Uterus (tissue), 4 donors: ENCODE data around the gene RACGAP1. TPM values are rescaled to one million over a fixed set of nuclear protein-coding genes. Genes with fewer than 3 reads are reported as not detected.
A peak's percentile ranks its signal among the peaks of the same experiment; 100 is the strongest.

ENCODE experiments used
- DNase-seq, 2 donors: peaks; one replicate each; pipeline ENCODE4 v3.0.0-alpha.2; 2019 to 2020
- H3K27ac ChIP-seq, 2 donors: fragments of 200-600 bp; sonication (generic); 1 replicate in 1 of 2; 2 replicates in 1 of 2; pipeline ENCODE4 v1.5.1; 2016 to 2018
- H3K27me3 ChIP-seq, 2 donors: fragments of 200-600 bp; sonication (generic); one replicate each; pipeline ENCODE4 v1.5.1; 2018 to 2019; ENCODE audit warnings: control low read depth in 1 of 2
- H3K36me3 ChIP-seq, 2 donors: fragments of 200-600 bp; sonication (generic); one replicate each; pipeline ENCODE4 v1.5.1; 2019; ENCODE audit warnings: control low read depth in 1 of 2
- H3K4me1 ChIP-seq, 2 donors: fragments of 200-600 bp; sonication (generic); one replicate each; pipeline ENCODE4 v1.5.1; 2018 to 2019; ENCODE audit warnings: control low read depth in 1 of 2
- H3K4me3 ChIP-seq, 2 donors: fragments of 200-600 bp; sonication (generic); 1 replicate in 1 of 2; 2 replicates in 1 of 2; pipeline ENCODE4 v1.5.1; 2018 to 2019; ENCODE audit warnings: mild to moderate bottlenecking in 1 of 2
- H3K9me3 ChIP-seq, 2 donors: fragments of 200-600 bp; sonication (generic); one replicate each; pipeline ENCODE4 v1.5.1; 2019; ENCODE audit warnings: control low read depth in 1 of 2
- CTCF ChIP-seq, 4 experiments: fragments of 200-600 bp in 2 of 4; fragments of 450-650 bp in 2 of 4; sonication (generic) in 2 of 4; IDR thresholded peaks; one replicate each; pipeline ENCODE4 v1.5.1; 2016 to 2019; ENCODE audit warnings: antibody characterized with exemption in 4 of 4, mild to moderate bottlenecking in 2 of 4, moderate library complexity in 1 of 4
- POLR2A ChIP-seq, 2 donors: fragments of 450-650 bp; IDR thresholded peaks; one replicate each; pipeline ENCODE4 v1.6.1; 2016; ENCODE audit warnings: antibody characterized with exemption in 2 of 2, mild to moderate bottlenecking in 1 of 2, moderate library complexity in 1 of 2
- intact Hi-C: fragments of 100-400 bp; cut with DNase I; formaldehyde crosslinking; loops from one replicate; pipeline ENCODE4 v1.15.1; 2023; ENCODE audit warnings: low total_unique reads
- total RNA-seq, 4 donors: library from RNA; depleted of rRNA in 3 of 4; stranded (reverse); fragments of >200 nt in 3 of 4; gene quantifications; one replicate each; pipeline versions ENCODE4 v1.1.0 to v1.2.4, GENCODE V29; 2014 to 2023
- donor health status: DM: yes; HTN: yes; CAD: no.

Gene RACGAP1
- total RNA-seq, 4 donors from 2014 or later, result 8.5 to 57.8 (median 9.3) TPM

DNA sequence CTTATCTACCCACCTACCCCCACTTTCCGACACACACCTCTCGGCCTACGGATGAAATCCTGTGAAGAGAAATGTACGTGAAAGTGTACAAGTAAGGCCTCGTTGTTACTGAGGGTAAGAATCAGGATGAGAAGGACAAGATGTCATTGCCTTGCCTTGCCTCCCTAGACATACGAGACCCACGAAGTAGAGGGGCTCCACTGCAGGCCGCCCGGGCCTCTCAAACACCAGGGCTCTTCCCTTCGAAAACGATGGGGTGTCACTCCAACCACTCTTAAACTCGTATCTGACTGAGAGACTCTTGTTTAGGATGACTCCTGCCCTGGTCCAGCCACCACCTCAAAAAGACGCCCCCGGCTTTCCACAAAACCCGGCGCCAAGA is 498 bp downstream of the RACGAP1 start:
- Histone ChIP-seq H3K27ac (peak overlapping the region; percentile 41 to 53), H3K27me3 (no peaks in the 10 kb centered on the region), H3K4me1 (no peaks in the 10 kb centered on the region), H3K4me3 (peak overlapping the region; percentile 53 to 82), H3K9me3 (no peaks in the 10 kb centered on the region), H3K36me3 (no peaks in the 10 kb centered on the region)
- TF ChIP-seq POLR2A (IDR thresholded peaks at IDR 0.05) (no peak), CTCF (IDR thresholded peaks at IDR 0.05) (no peak)
- DNase-seq, result no peak
- intact Hi-C loops, result no loop called here

GRCh38 chr12:50024227-50024626 is 1.1 kb downstream of the RACGAP1 start:
- Histone ChIP-seq H3K36me3 (no peaks in the 10 kb centered on the region), H3K9me3 (no peaks in the 10 kb centered on the region), H3K4me3 (no peak overlapping the region), H3K27me3 (no peaks in the 10 kb centered on the region), H3K4me1 (no peaks in the 10 kb centered on the region), H3K27ac (no peak overlapping the region)
- no peak for DNase-seq
- intact Hi-C loops, result no loop called here
- TF ChIP-seq POLR2A (IDR thresholded peaks at IDR 0.05) (no peak), CTCF (IDR thresholded peaks at IDR 0.05) (no peak)

DNA sequence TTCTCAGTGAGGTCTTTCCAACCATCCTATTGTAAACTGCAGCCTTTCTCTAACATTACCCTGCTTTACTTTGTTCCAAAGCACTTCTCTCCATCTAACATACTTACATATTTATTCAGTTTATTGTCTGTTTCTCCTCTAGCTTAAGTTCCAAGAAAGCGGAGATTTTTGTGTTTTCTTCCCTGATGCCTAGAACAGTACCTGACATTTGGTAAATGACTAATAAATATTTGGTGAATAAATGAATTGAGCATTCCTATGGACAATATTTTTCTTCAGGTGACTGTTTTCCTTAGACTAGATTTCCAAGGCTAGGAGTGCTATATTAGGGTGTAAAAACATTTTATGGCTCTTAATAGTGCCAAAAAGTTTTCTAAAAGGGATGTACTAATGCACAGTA is 2.4 kb downstream of the RACGAP1 start:
- TF ChIP-seq POLR2A (IDR thresholded peaks at IDR 0.05), result no peak
- intact Hi-C loops, result no loop called here
- Histone ChIP-seq H3K27me3 (no peaks in the 10 kb centered on the region), H3K36me3 (no peaks in the 10 kb centered on the region), H3K9me3 (no peaks in the 10 kb centered on the region), H3K27ac (no peak overlapping the region), H3K4me3 (no peak overlapping the region), H3K4me1 (no peaks in the 10 kb centered on the region)
- DNase-seq, result no peak

GRCh38 chr12:50021031-50021430 is 4.3 kb downstream of the RACGAP1 start:
- intact Hi-C loops, result no loop called here
- H3K27ac ChIP-seq, result no peak overlapping the region

DNA sequence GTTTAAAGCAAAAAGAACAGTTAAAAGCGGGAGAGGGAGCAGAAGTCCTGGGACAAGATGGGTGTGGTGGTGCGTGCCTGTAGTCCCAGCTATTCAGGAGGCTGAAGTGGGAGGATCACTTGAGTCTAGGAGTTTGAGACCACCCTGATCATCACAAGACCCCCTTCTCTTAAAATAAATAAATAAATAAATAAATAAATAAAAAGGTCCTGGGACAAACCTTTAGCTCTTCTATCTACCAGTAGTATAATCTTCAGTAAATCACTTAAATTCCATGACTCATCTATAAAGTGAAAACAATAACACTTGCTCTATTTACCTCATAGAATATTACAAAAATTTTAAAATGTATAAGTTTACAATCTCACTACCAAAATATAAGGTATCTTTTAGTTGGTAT is 5.8 kb downstream of the RACGAP1 start:
- TF ChIP-seq POLR2A (IDR thresholded peaks at IDR 0.05), result no peak
- DNase-seq, result no peak
- Histone ChIP-seq H3K4me1 (no peaks in the 10 kb centered on the region), H3K4me3 (no peak overlapping the region), H3K27me3 (no peaks in the 10 kb centered on the region), H3K27ac (no peak overlapping the region), H3K36me3 (no peaks in the 10 kb centered on the region), H3K9me3 (no peaks in the 10 kb centered on the region)
- intact Hi-C loops, result no loop called here

More at GRCh38 chr12:50021031-50021430, 4.3 kb downstream of the RACGAP1 start:
- Histone ChIP-seq H3K9me3 (no peaks in the 10 kb centered on the region), H3K36me3 (no peaks in the 10 kb centered on the region), H3K4me3 (no peak overlapping the region), H3K27me3 (no peaks in the 10 kb centered on the region), H3K4me1 (no peaks in the 10 kb centered on the region)
- TF ChIP-seq CTCF (IDR thresholded peaks at IDR 0.05) (no peak), POLR2A (IDR thresholded peaks at IDR 0.05) (no peak)
- DNase-seq, result no peak

GRCh38 chr12:50018968-50019367 is 6.3 kb downstream of the RACGAP1 start:
- H3K36me3 ChIP-seq, result no peaks in the 10 kb centered on the region
- TF ChIP-seq POLR2A (IDR thresholded peaks at IDR 0.05), result no peak
- no peak for TF ChIP-seq CTCF (IDR thresholded peaks at IDR 0.05)
- no peaks in the 10 kb centered on the region for H3K9me3 ChIP-seq
- H3K27ac ChIP-seq, result no peak overlapping the region
- intact Hi-C loops, result no loop called here
- no peak for DNase-seq
- no peaks in the 10 kb centered on the region for H3K4me1 ChIP-seq
- H3K4me3 ChIP-seq, result no peak overlapping the region
- no peaks in the 10 kb centered on the region for H3K27me3 ChIP-seq
